ENCODE measurements around the gene TCERG1L. TPM values are rescaled to one million over a fixed set of nuclear protein-coding genes. Genes with fewer than 3 reads are reported as not detected.

Gene TCERG1L
- polyA plus RNA-seq, 3 donors, result not detected

DNA sequence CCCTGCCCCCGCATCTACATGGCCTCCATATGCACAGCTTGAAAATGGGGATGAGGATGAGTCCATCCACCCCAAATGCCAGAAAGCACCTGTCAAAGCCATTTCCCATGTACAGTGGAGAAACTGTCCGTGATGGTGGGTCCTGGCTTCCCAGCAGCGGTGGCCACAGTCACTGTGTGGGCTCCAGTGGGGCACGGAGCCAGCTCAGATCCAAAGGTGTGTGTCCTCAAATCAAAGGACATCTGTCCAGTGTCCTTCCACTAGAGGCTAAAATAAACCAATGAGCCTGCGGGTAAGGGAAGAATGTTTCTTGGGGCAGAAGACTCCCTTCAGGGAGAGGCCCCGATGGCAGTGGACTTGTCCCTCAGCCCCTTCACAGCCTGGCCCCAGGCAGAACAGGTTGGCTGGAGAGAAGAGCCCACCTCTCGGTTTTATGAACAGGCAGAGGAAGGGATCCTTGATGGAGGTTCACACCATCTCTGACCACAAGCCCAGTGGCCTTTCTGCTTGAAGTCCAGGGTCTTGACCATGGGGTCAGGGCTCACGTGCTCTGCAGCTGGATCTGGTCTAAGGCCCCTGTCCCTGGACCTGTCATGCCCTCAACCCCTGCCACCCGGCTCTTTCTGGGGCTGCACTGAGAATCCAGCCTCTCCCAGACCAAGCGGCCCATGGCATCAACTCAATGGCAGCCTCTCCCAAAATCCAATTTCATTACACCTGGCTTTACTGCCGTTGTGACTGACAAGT is 106.9 kb downstream of the TCERG1L start:
- Histone ChIP-seq H3K4me2 (replicated peaks; ENCODE audit: extremely low read depth, low read length, poor library complexity, severe bottlenecking) (no peak overlapping the region), H3K9ac (ENCODE audit: insufficient read depth, low read length, poor library complexity, severe bottlenecking) (no peak overlapping the region), H4K20me1 (ENCODE audit: insufficient read depth, low read length) (no peaks in the 10 kb centered on the region), H3K79me2 (ENCODE audit: insufficient read depth, low read length) (no peaks in the 10 kb centered on the region), H2AFZ (ENCODE audit: insufficient read depth, low read depth, low read length, poor library complexity, severe bottlenecking) (no peak overlapping the region), H3K9me3 (replicated peaks in 1 of 2; ENCODE audit: control insufficient read depth in 1 of 2, insufficient read depth in 1 of 2, low read length in 2 of 2) (peaks cover 0 to 5% of the 10 kb centered on the region in 2 donors), H3K36me3 (replicated peaks in 1 of 2; ENCODE audit: control insufficient read depth in 1 of 2, insufficient read depth in 2 of 2, low read length in 2 of 2) (no peaks in the 10 kb centered on the region), H3K4me3 (replicated peaks in 1 of 3; ENCODE audit: low read depth in 2 of 3, low read length in 3 of 3) (no peak overlapping the region), H3K27me3 (ENCODE audit: control insufficient read depth in 2 of 2, insufficient read depth in 2 of 2, low read length in 2 of 2) (no peaks in the 10 kb centered on the region), H3K4me1 (ENCODE audit: control insufficient read depth in 1 of 2, insufficient read depth in 2 of 2, low read length in 2 of 2) (no peaks in the 10 kb centered on the region), H3K27ac (ENCODE audit: low read depth in 1 of 2, low read length in 2 of 2) (no peak overlapping the region)
- TF ChIP-seq CTCF (IDR thresholded peaks at IDR 0.05), result no peak
- H3K4me1 Mint-ChIP-seq, result no peaks in the 10 kb centered on the region
- H3K4me3 Mint-ChIP-seq, result no peak overlapping the region
- peaks cover 0 to 6% (median 3%) of the 10 kb centered on the region in 7 donors for H3K9me3 Mint-ChIP-seq
- H3K27ac Mint-ChIP-seq, result no peak overlapping the region
- 85% methylated on average over 6 of the region's 11 CpGs for WGBS (ENCODE audit: insufficient coverage)
- DNase-seq, result no peak
- intact Hi-C loops (cut with micrococcal nuclease), result no loop called here
- no peaks in the 10 kb centered on the region for H3K36me3 Mint-ChIP-seq
- peaks cover 3 to 7% (median 6%) of the 10 kb centered on the region in 3 donors for H3K27me3 Mint-ChIP-seq (ENCODE audit: low read depth in 3 of 3)

GRCh38 chr10:131203456-131204357 is 107.8 kb downstream of the TCERG1L start:
- Mint-ChIP-seq H3K4me3 (no peak overlapping the region), H3K27ac (no peak overlapping the region), H3K27me3 (ENCODE audit: low read depth in 3 of 3) (peaks cover 3 to 8% (median 6%) of the 10 kb centered on the region in 3 donors), H3K36me3 (no peaks in the 10 kb centered on the region), H3K4me1 (no peaks in the 10 kb centered on the region), H3K9me3 (peaks cover 0 to 6% (median 3%) of the 10 kb centered on the region in 7 donors)
- no peak for TF ChIP-seq CTCF (IDR thresholded peaks at IDR 0.05)
- Histone ChIP-seq H3K27ac (ENCODE audit: low read depth in 1 of 2, low read length in 2 of 2) (no peak overlapping the region), H2AFZ (ENCODE audit: insufficient read depth, low read depth, low read length, poor library complexity, severe bottlenecking) (no peak overlapping the region), H3K36me3 (replicated peaks in 1 of 2; ENCODE audit: control insufficient read depth in 1 of 2, insufficient read depth in 2 of 2, low read length in 2 of 2) (no peaks in the 10 kb centered on the region), H3K79me2 (ENCODE audit: insufficient read depth, low read length) (no peaks in the 10 kb centered on the region), H3K4me2 (replicated peaks; ENCODE audit: extremely low read depth, low read length, poor library complexity, severe bottlenecking) (no peak overlapping the region), H3K9ac (ENCODE audit: insufficient read depth, low read length, poor library complexity, severe bottlenecking) (no peak overlapping the region), H3K4me1 (ENCODE audit: control insufficient read depth in 1 of 2, insufficient read depth in 2 of 2, low read length in 2 of 2) (no peaks in the 10 kb centered on the region), H3K27me3 (ENCODE audit: control insufficient read depth in 2 of 2, insufficient read depth in 2 of 2, low read length in 2 of 2) (no peaks in the 10 kb centered on the region), H3K4me3 (replicated peaks in 1 of 3; ENCODE audit: low read depth in 2 of 3, low read length in 3 of 3) (no peak overlapping the region), H3K9me3 (replicated peaks in 1 of 2; ENCODE audit: control insufficient read depth in 1 of 2, insufficient read depth in 1 of 2, low read length in 2 of 2) (peaks cover 0 to 5% of the 10 kb centered on the region in 2 donors), H4K20me1 (ENCODE audit: insufficient read depth, low read length) (no peaks in the 10 kb centered on the region)
- intact Hi-C loops (cut with micrococcal nuclease), result no loop called here
- DNase-seq, result no peak
- 85% methylated on average over 14 of the region's 22 CpGs for WGBS (ENCODE audit: insufficient coverage)
